ENCODE results near the gene CIRBP. TPM values are rescaled to one million over a fixed set of nuclear protein-coding genes. Genes with fewer than 3 reads are reported as not detected.

Gene CIRBP
- total and polyA plus RNA-seq, 2 of the 13 experiments (the other 11 are each of a cell fraction or from before 2014, with no cell fraction given), result 133 to 140 TPM

DNA sequence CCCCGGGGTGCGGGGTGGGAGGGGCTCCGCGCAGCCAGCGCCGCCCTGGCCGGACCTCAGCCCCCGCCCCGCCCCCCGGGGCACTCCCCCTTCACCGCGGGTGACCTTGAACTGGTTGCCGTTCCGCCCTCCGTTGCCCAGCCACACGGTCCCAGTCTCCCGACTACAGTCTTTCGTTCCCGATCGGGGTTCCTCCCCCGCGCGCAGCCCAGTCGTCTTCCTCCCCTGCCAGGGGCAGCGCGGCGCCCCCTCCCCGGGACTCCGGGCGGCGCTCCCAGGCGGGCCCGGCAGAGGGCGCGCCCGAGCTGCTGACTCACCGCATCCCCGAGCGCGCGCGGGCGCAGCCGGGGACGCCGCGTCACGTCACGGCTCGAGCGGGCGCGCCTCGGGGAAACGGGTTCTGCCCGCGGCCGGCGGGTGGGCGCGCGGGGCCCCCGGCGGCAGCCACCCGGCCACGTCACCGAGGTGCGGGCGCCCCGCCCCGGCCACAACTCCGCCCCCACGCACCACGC, 20.3 kb upstream of the CIRBP start:
- Histone ChIP-seq H3K4me3 (replicated peaks in 1 of 3; ENCODE audit: insufficient read depth in 1 of 3, low read depth in 2 of 3, low read length in 3 of 3) (peak overlapping the region; percentile 80 to 86 (median 82)), H4K20me1 (ENCODE audit: insufficient read depth, low read length) (peaks cover 19% of the 10 kb centered on the region; the same call in 1 of the 2 replicates), H3K27me3 (ENCODE audit: control insufficient read depth in 1 of 2, insufficient read depth in 2 of 2, low read length in 2 of 2) (no peaks in the 10 kb centered on the region; a peak in 1 of 5 replicates), H3K4me1 (ENCODE audit: insufficient read depth, low read length) (peaks cover 51% of the 10 kb centered on the region), H3K9ac (ENCODE audit: insufficient read depth, low read depth, low read length) (peak overlapping the region; percentile 92), H3K79me2 (ENCODE audit: insufficient read depth, low read length) (peaks cover 23% of the 10 kb centered on the region), H3K9me3 (ENCODE audit: low read length) (no peaks in the 10 kb centered on the region), H2AFZ (ENCODE audit: low read length) (no peak overlapping the region), H3K36me3 (replicated peaks in 1 of 2; ENCODE audit: control insufficient read depth in 1 of 2, insufficient read depth in 2 of 2, low read length in 2 of 2) (peaks cover 2 to 9% of the 10 kb centered on the region in 2 experiments; a peak in 2 of 5 replicates), H3K4me2 (ENCODE audit: low read depth, low read length) (peak overlapping the region; percentile 57), H3K27ac (ENCODE audit: extremely low read length, insufficient read depth, low read length) (peak overlapping the region; percentile 98)
- in situ Hi-C loops (cut with HindIII; ENCODE audit: extremely low pct_ligation_motif_present, low pct_unique_long_range_greater_than_20kb), result no loop called here
- intact Hi-C loops (cut with micrococcal nuclease; ENCODE audit: unreplicated experiment), result no loop called here
- WGBS (ENCODE audit: low lambda C conversion rate), result no CpG with 5 or more reads among the region's 74 CpGs
- FAIRE-seq (no peak), ATAC-seq (peak; percentile 0; the same call in 2 of the 3 replicates), DNase-seq (ENCODE audit: low spot score) (peak; percentile 75)
- CTCF ChIA-PET (ENCODE audit: low intra/inter-chr PET ratio, low total read pairs), result interaction anchor here (0.8 kb wide), 1 partner anchor 18 kb away, joined by 4 read pairs; no protein-coding TSS in a partner anchor
- POLR2A ChIA-PET, result interaction anchor here (13.7 kb wide), 1 partner anchor 16 kb away, joined by 668 read pairs; the partner anchor contains the start of gene CIRBP
- BruUV-seq (replicated peaks), result TSS peak; percentile 65
- TF ChIP-seq RARG (CRISPR knock-in tag; IDR thresholded peaks at IDR 0.05; ENCODE audit: low read depth) (no peak), GLI4 (CRISPR knock-in tag; IDR thresholded peaks at IDR 0.05; ENCODE audit: borderline replicate concordance) (no peak), YEATS2 (CRISPR knock-in tag; IDR thresholded peaks at IDR 0.05; ENCODE audit: borderline replicate concordance) (no peak), NONO (IDR thresholded peaks at IDR 0.05) (no peak), NONO (CRISPR knock-in tag; conservative IDR thresholded peaks at IDR 0.05) (peak; percentile 19; the same call in 1 of the 2 replicates), KDM5A (IDR thresholded peaks at IDR 0.05; ENCODE audit: borderline replicate concordance, low read length) (peak; percentile 47; the same call in 1 of the 2 replicates), ZNF660 (CRISPR knock-in tag; IDR thresholded peaks at IDR 0.05; ENCODE audit: borderline replicate concordance, low read depth) (no peak), ZNF766 (CRISPR knock-in tag; IDR thresholded peaks at IDR 0.05; ENCODE audit: borderline replicate concordance) (no peak), KDM5B (CRISPR knock-in tag; IDR thresholded peaks at IDR 0.05; ENCODE audit: borderline replicate concordance) (no peak), ASH2L (IDR thresholded peaks at IDR 0.05; ENCODE audit: insufficient read length, low read depth, low read length) (peak; percentile 46)
- TF ChIP-seq, protein P1, sequence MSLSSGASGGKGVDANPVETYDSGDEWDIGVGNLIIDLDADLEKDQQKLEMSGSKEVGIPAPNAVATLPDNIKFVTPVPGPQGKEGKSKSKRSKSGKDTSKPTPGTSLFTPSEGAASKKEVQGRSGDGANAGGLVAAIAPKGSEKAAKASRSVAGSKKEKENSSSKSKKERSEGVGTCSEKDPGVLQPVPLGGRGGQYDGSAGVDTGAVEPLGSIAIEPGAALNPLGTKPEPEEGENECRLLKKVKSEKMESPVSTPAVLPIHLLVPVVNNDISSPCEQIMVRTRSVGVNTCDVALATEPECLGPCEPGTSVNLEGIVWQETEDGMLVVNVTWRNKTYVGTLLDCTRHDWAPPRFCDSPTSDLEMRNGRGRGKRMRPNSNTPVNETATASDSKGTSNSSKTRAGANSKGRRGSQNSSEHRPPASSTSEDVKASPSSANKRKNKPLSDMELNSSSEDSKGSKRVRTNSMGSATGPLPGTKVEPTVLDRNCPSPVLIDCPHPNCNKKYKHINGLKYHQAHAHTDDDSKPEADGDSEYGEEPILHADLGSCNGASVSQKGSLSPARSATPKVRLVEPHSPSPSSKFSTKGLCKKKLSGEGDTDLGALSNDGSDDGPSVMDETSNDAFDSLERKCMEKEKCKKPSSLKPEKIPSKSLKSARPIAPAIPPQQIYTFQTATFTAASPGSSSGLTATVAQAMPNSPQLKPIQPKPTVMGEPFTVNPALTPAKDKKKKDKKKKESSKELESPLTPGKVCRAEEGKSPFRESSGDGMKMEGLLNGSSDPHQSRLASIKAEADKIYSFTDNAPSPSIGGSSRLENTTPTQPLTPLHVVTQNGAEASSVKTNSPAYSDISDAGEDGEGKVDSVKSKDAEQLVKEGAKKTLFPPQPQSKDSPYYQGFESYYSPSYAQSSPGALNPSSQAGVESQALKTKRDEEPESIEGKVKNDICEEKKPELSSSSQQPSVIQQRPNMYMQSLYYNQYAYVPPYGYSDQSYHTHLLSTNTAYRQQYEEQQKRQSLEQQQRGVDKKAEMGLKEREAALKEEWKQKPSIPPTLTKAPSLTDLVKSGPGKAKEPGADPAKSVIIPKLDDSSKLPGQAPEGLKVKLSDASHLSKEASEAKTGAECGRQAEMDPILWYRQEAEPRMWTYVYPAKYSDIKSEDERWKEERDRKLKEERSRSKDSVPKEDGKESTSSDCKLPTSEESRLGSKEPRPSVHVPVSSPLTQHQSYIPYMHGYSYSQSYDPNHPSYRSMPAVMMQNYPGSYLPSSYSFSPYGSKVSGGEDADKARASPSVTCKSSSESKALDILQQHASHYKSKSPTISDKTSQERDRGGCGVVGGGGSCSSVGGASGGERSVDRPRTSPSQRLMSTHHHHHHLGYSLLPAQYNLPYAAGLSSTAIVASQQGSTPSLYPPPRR (CRISPR knock-in tag; IDR thresholded peaks at IDR 0.05; ENCODE audit: borderline replicate concordance), result no peak
- TF ChIP-seq, protein P2, sequence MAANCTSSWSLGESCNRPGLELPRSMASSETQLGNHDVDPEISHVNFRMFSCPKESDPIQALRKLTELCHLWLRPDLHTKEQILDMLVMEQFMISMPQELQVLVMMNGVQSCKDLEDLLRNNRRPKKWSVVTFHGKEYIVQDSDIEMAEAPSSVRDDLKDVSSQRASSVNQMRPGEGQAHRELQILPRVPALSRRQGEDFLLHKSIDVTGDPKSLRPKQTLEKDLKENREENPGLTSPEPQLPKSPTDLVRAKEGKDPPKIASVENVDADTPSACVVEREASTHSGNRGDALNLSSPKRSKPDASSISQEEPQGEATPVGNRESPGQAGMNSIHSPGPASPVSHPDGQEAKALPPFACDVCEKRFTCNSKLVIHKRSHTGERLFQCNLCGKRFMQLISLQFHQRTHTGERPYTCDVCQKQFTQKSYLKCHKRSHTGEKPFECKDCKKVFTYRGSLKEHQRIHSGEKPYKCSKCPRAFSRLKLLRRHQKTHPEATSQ (CRISPR knock-in tag; IDR thresholded peaks at IDR 0.05; ENCODE audit: borderline replicate concordance), result no peak
- TF ChIP-seq, protein P3, sequence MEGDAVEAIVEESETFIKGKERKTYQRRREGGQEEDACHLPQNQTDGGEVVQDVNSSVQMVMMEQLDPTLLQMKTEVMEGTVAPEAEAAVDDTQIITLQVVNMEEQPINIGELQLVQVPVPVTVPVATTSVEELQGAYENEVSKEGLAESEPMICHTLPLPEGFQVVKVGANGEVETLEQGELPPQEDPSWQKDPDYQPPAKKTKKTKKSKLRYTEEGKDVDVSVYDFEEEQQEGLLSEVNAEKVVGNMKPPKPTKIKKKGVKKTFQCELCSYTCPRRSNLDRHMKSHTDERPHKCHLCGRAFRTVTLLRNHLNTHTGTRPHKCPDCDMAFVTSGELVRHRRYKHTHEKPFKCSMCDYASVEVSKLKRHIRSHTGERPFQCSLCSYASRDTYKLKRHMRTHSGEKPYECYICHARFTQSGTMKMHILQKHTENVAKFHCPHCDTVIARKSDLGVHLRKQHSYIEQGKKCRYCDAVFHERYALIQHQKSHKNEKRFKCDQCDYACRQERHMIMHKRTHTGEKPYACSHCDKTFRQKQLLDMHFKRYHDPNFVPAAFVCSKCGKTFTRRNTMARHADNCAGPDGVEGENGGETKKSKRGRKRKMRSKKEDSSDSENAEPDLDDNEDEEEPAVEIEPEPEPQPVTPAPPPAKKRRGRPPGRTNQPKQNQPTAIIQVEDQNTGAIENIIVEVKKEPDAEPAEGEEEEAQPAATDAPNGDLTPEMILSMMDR (CRISPR knock-in tag; IDR thresholded peaks at IDR 0.05), result peak; percentile 56
- TF ChIP-seq, protein P4, sequence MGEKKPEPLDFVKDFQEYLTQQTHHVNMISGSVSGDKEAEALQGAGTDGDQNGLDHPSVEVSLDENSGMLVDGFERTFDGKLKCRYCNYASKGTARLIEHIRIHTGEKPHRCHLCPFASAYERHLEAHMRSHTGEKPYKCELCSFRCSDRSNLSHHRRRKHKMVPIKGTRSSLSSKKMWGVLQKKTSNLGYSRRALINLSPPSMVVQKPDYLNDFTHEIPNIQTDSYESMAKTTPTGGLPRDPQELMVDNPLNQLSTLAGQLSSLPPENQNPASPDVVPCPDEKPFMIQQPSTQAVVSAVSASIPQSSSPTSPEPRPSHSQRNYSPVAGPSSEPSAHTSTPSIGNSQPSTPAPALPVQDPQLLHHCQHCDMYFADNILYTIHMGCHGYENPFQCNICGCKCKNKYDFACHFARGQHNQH (CRISPR knock-in tag; IDR thresholded peaks at IDR 0.05), result peak; percentile 8

Measured in HepG2 (cell line).